ENCODE results near the gene RPS29.

DNA sequence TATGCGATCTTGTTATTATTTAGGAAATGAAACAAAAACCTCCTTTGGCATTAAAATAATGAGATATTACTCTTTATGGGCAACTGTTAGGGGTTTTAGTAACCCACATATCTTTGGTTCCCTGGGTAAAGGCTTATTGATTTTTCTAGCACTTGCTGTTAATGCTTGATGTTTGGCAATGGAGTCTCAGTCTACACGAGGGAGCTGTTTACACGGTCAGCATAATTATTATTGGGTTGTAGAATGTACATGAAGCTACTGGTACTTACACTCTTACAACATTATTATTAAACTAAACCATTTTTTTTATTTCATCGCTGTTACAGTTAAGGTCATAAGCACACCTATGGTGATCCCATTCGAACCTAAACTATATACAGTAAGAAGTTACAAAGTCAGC is 12.1 kb downstream of the RPS29 start:
- TF ChIP-seq, protein P1, sequence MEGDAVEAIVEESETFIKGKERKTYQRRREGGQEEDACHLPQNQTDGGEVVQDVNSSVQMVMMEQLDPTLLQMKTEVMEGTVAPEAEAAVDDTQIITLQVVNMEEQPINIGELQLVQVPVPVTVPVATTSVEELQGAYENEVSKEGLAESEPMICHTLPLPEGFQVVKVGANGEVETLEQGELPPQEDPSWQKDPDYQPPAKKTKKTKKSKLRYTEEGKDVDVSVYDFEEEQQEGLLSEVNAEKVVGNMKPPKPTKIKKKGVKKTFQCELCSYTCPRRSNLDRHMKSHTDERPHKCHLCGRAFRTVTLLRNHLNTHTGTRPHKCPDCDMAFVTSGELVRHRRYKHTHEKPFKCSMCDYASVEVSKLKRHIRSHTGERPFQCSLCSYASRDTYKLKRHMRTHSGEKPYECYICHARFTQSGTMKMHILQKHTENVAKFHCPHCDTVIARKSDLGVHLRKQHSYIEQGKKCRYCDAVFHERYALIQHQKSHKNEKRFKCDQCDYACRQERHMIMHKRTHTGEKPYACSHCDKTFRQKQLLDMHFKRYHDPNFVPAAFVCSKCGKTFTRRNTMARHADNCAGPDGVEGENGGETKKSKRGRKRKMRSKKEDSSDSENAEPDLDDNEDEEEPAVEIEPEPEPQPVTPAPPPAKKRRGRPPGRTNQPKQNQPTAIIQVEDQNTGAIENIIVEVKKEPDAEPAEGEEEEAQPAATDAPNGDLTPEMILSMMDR (conservative IDR thresholded peaks at IDR 0.05 in 1 of 2, IDR thresholded peaks at IDR 0.05 in 1 of 2; ENCODE audit: extremely low read depth in 1 of 2, insufficient read depth in 1 of 2, low read depth in 1 of 2, low read length in 2 of 2) = no peak
- no peak for TF ChIP-seq EZH2 (IDR thresholded peaks at IDR 0.05; ENCODE audit: borderline replicate concordance, low read length)

Measured in mammary epithelial cell (primary cell).